Mononuclear cell (primary cell): Measurements from ENCODE around the gene PDE4D. TPM values are rescaled to one million over a fixed set of nuclear protein-coding genes. Genes with fewer than 3 reads are reported as not detected.

Experiments
- H3K27me3 ChIP-seq: 2 replicates; pipeline ENCODE4 v1.6.0; 2011; ENCODE audit warnings: low read length, control low read depth; ENCODE audit not compliant: insufficient read depth
- H3K4me1 ChIP-seq: 2 replicates; pipeline ENCODE4 v1.5.1; 2011; ENCODE audit warnings: mild to moderate bottlenecking, low read length, control low read depth; ENCODE audit not compliant: insufficient read depth
- H3K4me3 ChIP-seq: 2 replicates; pipeline ENCODE4 v1.5.1; 2011; ENCODE audit warnings: mild to moderate bottlenecking, low read length, moderate library complexity
- H3K9me3 ChIP-seq: 2 replicates; pipeline ENCODE4 v1.5.1; 2011; ENCODE audit warnings: low read depth, mild to moderate bottlenecking, control low read depth, low read length
- total RNA-seq: library from RNA; depleted of rRNA; stranded (reverse); fragments of >200 nt; gene quantifications from one replicate; pipeline ENCODE4 v1.2.3, GENCODE V29; 2012

Gene PDE4D
- total RNA-seq, 1 donor = 171 TPM

DNA sequence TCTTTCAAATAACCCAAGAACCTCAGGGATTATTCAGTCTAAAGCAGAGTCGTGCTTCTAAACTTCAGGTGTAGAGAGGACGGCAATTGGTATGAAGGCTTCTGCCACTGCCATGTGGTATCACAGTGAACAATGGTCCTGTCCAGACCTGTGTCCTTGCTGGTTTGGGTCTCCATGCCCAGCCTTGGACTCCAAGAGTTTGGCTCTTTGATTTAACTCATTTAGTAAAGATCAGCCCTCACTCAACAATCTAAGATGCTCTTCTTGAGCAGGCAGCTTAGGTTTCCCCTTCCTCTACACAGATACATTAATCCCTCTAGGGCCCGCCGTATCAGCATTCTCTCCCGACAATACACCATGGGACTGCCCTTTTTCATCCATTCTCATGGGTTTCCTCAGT, 792.7 kb downstream of the PDE4D start:
- H3K4me3 ChIP-seq = no peak overlapping the region
- no peaks in the 10 kb centered on the region for H3K9me3 ChIP-seq
- no peaks in the 10 kb centered on the region for H3K27me3 ChIP-seq
- H3K4me1 ChIP-seq = peaks cover 3% of the 10 kb centered on the region

DNA sequence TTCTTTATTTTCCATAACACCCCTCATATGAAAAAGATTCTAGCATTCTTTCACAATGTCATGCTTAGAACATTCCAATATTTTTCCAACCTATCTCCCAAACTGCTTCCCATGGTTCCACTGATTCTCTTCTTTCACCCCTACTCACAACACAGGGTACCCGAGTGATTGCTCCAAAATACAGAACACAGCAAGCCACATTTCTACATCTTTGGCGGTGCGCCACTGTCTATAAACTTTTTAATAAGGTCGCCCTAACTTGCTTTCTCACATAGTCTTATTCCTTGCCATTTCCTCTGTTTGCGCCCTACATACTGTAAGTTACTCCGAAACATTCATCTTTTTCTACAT, 793.6 kb downstream of the PDE4D start:
- no peaks in the 10 kb centered on the region for H3K9me3 ChIP-seq
- H3K4me3 ChIP-seq = no peak overlapping the region
- peaks cover 3% of the 10 kb centered on the region for H3K4me1 ChIP-seq
- H3K27me3 ChIP-seq = no peaks in the 10 kb centered on the region

DNA sequence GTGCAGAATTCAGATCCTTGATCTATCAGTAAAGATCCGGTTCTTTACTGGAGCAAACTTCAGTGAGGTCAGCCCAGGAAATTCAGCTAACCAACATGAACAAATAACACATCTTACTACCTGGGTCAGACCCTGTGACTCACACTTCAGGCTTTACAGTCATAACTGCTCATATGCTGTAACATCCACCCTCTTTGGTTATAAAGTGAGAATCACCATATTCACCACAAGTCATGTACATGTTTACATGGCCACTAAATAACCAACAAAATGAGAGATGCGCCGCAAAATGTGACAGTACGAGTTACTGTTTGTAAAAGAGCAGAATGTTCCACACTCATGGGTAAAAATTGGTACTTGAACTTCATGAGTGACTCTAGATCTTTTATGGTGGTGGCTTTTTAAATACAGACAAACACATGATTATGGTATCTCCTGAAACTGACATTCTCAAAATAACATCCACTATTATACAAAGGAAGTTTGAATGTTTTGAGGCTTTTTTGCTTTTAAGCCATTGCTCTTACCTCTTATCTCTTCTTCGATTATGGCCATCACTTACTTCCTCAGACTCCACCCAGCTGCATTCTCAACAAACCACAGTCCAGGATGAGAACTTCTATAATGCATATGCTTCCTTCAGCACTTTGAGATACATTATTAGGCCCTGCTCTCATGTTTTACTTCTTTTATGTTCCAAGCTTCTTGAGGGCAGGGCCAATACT, 794.1 kb downstream of the PDE4D start:
- H3K4me3 ChIP-seq = no peak overlapping the region
- peaks cover 3% of the 10 kb centered on the region for H3K4me1 ChIP-seq

DNA sequence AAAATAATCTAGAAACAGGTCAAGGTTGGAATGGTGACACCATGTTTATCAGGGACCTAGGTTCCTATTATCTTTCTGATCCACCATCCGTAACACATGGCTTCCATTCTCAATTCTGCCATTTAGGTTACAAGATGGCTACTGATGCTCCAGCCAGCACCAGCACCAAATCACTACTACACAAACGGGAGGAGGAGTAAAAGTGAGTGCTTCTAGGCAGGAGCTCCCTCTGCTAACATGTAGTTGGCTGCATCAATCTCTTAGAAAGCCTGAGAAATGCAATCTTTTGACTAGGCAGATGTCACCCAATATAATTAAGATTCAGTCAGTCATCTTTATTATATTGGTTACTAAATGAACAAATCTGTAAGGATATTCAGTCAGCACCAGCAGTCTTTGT, 794.8 kb downstream of the PDE4D start:
- H3K4me3 ChIP-seq = no peak overlapping the region
- H3K4me1 ChIP-seq = peaks cover 3% of the 10 kb centered on the region
- no peaks in the 10 kb centered on the region for H3K9me3 ChIP-seq
- H3K27me3 ChIP-seq = no peaks in the 10 kb centered on the region

More for the DNA sequence above, 794.1 kb downstream of the PDE4D start:
- Histone ChIP-seq H3K9me3 (no peaks in the 10 kb centered on the region), H3K27me3 (no peaks in the 10 kb centered on the region)

DNA sequence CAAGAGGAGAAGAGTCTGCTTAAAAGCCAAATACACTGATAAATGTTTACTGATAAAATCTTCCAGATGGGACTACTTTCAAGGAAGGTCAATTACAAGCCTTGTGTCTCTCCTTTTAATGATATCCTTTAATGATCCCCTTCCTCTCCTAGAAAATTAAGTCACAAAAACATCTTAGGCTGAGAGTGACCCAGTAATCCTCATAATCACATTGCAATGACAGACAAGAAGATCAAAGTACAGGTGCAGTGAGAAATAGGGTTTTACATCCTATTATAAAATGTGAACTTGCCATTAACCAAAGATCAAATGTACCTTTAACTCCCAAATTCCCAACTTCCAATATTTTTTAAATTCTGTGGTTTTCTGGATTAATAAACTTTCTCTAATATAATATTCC, 795.8 kb downstream of the PDE4D start:
- Histone ChIP-seq H3K4me3 (no peak overlapping the region), H3K4me1 (peaks cover 3% of the 10 kb centered on the region), H3K27me3 (no peaks in the 10 kb centered on the region), H3K9me3 (no peaks in the 10 kb centered on the region)

DNA sequence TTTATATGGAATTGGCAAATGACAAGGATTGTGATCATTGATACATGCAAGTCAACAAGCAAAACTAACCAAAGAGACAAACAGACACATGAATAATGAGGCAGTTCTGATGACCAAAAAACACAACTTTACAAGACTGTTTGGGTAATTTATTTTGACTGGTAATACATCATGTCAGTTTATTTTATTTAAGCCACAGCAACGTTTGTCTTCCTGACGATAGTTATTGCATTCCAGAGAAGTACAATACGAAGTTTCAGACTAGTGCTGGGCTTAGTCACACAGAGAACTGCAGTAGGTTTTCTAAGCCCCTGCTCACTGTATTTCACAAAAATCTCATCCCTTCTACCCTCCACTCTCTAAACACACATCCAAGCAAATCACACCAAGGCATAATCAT, 796.4 kb downstream of the PDE4D start:
- Histone ChIP-seq H3K4me1 (peaks cover 3% of the 10 kb centered on the region), H3K27me3 (no peaks in the 10 kb centered on the region), H3K9me3 (no peaks in the 10 kb centered on the region), H3K4me3 (no peak overlapping the region)

DNA sequence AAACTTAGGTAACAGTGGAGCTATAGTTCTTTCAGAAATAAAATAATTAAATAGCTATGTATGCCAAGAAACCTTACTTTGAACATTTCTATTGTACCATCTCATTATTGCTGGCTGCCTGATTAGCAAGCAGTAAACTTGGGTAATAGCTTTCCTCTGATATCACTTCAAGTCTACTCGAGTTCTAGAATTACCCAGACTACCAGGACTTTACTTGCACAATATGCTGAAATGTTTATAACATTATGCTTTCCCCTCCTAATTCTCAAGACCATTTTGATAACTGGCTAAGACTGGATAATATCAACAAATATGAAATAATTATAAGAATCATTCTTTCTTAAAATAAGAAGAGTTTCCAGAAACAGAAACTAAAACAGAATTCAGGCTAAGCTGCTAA, 798.0 kb downstream of the PDE4D start:
- peaks cover 3% of the 10 kb centered on the region for H3K4me1 ChIP-seq
- no peaks in the 10 kb centered on the region for H3K9me3 ChIP-seq
- H3K4me3 ChIP-seq = no peak overlapping the region
- no peaks in the 10 kb centered on the region for H3K27me3 ChIP-seq

DNA sequence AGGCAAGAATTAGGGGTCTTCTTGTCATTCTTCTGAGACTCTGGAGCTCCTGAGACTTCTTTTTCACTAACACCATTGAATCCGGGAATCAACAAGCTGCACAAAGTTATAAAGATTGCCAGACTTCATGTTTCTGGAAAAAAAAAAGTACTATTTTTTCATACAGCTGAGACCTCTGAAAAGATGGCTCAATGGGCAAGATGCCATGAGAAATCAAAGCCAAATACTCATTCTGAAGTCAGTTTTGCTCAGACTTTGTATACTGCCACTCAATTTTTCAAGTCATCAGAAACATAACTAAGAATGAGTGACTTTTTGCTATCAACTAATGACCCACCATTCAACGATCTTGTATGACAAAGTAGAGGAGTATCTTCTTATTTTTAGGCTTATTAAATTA, 798.7 kb downstream of the PDE4D start:
- H3K4me1 ChIP-seq = no peaks in the 10 kb centered on the region
- no peaks in the 10 kb centered on the region for H3K9me3 ChIP-seq
- no peaks in the 10 kb centered on the region for H3K27me3 ChIP-seq
- no peak overlapping the region for H3K4me3 ChIP-seq

DNA sequence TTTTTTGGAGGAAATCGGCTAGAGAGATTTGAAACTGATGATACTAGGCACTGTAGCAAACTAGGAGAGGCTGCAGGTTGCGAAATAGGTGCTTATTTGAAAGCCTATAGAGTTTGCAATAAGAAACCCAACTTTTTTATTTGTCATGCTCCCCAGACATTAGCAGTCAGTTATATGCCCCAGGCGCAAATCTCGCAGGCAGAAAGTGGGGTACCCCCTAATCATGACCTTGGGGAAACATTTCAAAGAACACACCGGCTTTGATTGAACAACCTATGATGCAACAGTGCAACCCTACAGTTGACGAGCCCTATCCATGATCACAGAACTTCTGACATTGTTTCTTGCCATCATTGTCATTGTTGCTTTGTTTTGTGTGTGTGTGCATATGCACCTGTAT, 800.2 kb downstream of the PDE4D start:
- H3K4me1 ChIP-seq = no peaks in the 10 kb centered on the region
- H3K9me3 ChIP-seq = no peaks in the 10 kb centered on the region
- H3K4me3 ChIP-seq = no peak overlapping the region
- H3K27me3 ChIP-seq = no peaks in the 10 kb centered on the region

DNA sequence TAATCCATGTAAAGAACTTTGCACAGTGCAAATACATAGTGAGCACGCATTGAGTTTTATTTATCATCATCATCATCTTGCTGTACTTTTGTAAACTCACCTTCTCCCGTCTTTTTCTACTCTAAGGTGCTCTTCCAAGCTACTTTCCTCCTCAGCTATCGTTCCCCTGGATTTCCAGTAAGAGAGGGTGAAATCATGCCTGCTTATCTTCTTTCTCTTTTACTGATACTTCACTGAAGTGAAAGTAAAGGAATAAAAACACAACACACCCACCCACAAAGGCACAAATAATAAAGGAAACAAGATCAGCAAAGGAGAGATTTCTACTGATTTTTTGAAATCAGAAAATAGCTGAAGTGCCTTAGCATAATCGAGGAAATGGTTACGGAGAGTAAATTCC, 800.8 kb downstream of the PDE4D start:
- Histone ChIP-seq H3K4me1 (no peaks in the 10 kb centered on the region), H3K4me3 (no peak overlapping the region), H3K9me3 (no peaks in the 10 kb centered on the region), H3K27me3 (no peaks in the 10 kb centered on the region)

DNA sequence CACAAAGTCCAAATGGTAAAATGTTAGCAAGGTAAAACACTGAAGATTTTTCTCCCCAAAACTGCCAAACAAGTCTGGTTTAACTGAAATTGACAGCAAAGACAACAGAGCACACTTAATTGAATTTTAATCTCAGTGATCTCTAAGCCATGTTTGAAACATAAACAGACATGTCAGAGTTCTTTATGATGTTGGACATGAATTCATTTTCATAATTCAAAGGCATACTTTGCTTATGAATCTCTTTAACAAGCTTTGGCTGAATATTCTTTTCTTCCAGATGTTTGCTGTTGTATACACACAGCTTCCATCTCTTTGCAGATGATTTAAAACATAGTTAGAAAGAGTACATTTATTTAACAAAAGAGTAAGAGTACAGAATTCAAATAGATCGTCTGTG, 801.6 kb downstream of the PDE4D start:
- Histone ChIP-seq H3K4me1 (no peaks in the 10 kb centered on the region), H3K27me3 (no peaks in the 10 kb centered on the region), H3K4me3 (no peak overlapping the region), H3K9me3 (no peaks in the 10 kb centered on the region)

DNA sequence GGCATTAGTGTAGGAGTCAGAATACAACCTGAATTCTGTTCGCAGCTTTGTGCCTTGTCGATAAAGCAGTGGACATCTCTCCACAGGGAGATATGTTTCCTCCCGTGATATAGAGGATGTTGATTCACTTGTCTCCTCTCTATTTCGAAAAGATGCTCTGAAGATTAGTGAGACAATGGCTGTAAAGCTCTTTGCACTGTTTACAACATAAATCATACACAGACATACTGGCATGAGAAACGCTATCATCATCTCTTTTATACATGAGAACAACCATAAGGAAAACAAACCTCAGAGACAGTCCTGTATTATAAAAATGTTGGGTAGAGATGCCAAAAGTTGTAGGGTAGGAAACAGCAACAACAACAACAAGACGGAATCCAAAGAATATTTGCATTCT, 803.2 kb downstream of the PDE4D start:
- no peaks in the 10 kb centered on the region for H3K9me3 ChIP-seq
- no peak overlapping the region for H3K4me3 ChIP-seq
- H3K4me1 ChIP-seq = no peaks in the 10 kb centered on the region
- no peaks in the 10 kb centered on the region for H3K27me3 ChIP-seq

DNA sequence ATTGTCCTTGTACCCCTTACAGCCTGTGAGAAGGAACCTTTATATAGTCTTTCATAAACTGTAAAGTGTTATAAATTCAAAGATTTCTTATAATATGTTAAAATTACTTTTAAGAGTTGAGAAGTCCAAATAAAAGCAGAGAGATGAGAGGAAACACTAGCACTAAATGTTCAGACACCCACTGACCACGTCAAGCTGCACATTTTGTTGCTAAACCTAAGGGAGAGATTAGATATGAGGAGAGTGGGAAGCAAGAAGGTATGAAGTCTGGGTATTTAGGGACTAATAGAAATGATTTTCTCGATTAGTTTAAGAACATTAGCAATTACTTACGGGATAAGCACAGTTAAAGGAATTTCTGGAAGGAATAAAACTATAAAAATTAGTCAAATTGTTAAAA, 803.8 kb downstream of the PDE4D start:
- H3K9me3 ChIP-seq = no peaks in the 10 kb centered on the region
- no peaks in the 10 kb centered on the region for H3K4me1 ChIP-seq
- H3K27me3 ChIP-seq = no peaks in the 10 kb centered on the region
- H3K4me3 ChIP-seq = no peak overlapping the region

DNA sequence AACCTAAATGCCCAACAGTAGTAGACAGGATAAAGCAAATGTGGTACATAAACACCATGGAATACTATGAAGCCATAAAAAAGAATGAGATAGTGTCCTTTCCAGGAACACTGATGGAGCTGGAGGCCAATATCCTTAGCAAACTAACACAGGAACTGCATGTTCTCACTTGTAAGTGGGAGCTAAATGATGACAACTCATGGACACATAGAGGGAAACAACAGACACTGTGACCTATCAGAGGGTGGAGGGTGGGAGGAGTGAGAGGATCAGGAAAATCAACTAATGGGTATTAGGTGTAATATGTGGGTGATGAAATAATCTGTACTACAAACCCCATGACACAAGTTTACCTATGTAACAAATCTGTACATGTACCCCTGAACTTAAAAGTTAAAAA, 805.0 kb downstream of the PDE4D start:
- H3K9me3 ChIP-seq = no peaks in the 10 kb centered on the region
- H3K4me1 ChIP-seq = no peaks in the 10 kb centered on the region
- H3K27me3 ChIP-seq = no peaks in the 10 kb centered on the region
- H3K4me3 ChIP-seq = no peak overlapping the region

DNA sequence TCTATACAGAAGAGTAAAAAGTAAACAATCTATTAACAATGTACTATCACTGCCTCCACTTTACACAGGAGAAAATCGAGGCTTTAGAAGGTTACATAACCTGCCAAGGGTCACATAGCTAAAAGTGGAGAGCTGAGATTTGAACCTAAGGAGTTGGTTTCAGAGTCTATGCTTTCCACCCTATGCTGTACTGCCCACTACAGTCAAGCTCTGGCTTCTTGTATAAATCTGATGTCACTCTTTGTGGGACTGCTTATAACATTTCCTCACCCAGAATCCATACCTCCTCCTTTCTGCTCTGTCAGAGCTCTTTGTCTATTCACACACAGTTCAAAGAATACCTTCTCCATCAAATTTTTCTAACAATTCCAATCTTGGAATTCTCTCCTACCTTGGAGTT, 807.5 kb downstream of the PDE4D start:
- Histone ChIP-seq H3K9me3 (no peaks in the 10 kb centered on the region), H3K4me1 (no peaks in the 10 kb centered on the region), H3K27me3 (no peaks in the 10 kb centered on the region), H3K4me3 (no peak overlapping the region)

DNA sequence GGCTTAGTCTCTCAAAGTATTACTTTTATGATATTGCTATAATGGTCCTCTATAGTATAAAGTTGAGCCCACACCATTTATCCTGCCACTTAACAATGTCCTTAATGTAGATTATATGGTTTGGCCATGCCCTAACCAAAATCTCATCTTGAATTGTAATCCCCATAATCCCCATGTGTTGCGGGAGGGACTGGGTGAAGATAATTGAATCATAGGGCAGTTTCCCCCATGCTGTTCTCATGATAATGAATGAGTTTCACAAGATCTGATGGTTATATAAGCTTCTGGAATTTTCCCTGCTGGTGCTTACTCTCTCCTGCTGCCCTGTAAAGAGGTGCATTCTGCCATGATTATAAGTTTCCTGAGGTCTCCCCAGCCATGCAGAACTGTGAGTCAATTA, 811.8 kb downstream of the PDE4D start:
- Histone ChIP-seq H3K9me3 (no peaks in the 10 kb centered on the region), H3K4me3 (no peak overlapping the region), H3K27me3 (no peaks in the 10 kb centered on the region), H3K4me1 (no peaks in the 10 kb centered on the region)
